HK-2 (cell line): ENCODE results near the gene KCNJ14.
"Not testable (repeated sequence)": the region's sequence is repeated elsewhere in the genome, so short reads cannot be mapped to it uniquely, and the experiment has no call there.

Experiments
- DNase-seq: peaks from one replicate; pipeline ENCODE4 v3.0.0-alpha.2; 2018; ENCODE audit not compliant: unreplicated experiment

KCNJ14 gene

DNA sequence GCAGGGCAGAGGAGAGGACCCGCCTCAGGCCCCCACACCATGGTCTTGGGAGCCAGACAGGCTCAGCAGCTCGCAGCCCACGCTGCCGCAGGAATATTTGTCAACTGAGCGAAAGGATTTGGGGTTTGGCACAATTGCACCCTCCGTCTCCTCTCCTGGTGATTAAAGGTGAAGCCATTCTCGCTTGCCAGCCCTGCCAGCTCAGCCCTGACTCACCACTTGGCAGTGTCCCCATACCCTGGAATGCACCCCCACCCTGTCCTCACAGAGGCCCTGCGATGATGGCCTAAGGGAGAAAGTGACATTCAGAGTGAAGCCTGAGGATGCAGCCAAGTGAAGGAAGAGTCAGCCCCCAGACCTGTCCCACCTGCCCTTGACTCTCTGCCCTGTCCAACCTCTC is 32.6 kb downstream of the KCNJ14 start:
- DNase-seq, result peak; percentile 82

DNA sequence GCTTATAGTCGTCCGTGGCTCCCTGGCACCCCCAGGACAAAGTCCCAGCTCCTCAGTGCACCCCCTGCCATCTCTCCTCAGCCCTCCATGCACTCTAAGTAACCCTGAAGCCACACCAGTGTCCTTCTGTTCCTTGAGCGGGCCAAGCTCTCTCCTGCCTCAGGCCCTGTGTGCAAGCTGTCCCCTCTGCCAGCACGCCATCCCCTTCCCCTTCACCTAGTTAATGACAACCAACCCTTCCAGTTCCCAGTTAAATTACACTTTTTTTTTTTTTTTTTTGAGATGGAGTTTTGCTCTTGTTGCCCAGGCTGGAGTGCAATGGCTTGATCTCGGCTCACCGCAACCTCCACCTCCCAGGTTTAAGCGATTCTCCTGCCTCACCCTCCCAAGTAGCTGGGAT is 33.1 kb downstream of the KCNJ14 start:
- DNase-seq, result not testable (repeated sequence)

DNA sequence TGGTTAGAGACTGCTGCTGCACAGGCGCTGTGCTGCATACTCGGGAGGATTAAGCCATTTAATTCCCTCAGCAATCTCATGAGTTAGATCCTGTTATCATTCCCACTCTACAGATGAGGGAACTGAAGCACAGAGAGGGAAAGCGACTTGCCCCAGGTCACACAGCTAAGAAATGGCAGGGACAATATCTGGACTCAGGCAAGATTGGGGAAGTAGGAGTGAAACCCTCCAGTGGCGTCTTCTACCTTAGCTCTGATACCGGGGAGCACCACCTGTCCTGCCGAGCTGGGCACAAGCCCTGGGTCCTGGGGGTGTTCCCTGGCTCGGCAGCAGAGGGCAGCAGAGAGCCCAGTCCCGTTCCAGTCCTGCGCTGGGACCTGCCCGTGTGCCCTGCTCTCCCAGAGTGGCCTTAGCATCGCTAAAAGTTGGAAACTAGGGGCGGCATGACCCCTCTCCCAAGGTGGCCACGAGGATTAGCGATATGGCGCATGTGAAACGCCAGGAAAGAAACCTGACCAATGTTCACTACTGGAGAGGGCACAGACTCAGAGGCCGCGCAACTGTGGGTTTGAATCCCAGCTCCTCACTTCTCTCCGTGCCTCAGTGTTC is 34.3 kb downstream of the KCNJ14 start:
- peak; percentile 84 for DNase-seq

DNA sequence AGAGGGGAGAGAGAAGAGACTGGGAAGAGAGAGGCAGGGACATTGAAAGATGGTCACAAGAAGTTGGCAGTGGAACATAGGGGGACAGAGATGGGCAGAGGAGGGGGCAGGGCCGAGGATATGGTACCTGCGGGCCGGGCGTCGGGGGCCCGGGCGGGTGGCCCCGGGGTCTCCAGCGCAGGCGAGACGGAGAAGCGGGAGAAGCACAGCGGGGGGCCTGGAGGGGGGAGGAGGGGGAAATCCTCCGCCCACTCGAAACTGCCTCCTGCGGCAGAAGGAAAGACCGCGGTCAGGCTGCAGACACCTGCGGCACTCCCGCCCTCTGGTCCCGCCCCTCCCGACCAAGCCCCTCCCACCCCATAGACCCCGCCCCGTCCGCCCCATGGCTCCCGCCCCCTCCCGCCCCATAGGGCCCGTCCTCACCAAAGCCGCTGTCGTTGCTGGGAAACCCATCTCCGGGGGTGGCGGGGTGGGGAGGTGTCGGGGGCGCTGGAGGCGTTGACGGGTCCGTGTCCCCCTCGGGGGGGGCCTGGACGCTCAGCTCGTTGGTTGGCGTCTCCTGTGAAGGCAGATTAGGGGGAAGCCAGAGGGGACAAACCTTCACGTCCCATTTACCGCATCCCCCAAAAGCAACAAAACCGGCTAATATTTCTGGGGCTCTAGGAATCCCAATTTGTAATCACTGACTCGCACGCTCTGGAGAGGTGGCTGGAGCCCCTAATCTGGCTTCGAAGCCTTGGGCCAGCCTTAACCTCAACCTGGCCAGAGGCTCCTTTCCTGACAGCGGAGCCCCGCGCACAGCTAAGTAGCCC is 35.8 kb downstream of the KCNJ14 start:
- no peak for DNase-seq

DNA sequence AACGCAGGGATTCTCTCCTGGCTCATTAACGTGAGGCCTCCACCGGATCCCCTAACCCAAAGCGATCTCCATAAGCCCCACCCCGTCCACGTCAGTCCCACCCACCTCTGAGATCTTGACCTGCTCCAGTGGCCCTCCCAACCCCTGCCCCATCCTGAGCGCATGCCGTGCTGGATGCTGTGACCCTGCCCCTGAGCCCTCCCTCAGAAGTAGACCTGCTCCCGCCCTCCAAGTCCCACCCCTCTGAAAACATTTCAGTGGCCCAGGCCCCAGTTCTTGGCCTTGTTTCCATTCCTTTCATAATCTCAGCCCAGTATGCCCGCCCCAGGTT is 36.4 kb downstream of the KCNJ14 start:
- DNase-seq, result no peak

DNA sequence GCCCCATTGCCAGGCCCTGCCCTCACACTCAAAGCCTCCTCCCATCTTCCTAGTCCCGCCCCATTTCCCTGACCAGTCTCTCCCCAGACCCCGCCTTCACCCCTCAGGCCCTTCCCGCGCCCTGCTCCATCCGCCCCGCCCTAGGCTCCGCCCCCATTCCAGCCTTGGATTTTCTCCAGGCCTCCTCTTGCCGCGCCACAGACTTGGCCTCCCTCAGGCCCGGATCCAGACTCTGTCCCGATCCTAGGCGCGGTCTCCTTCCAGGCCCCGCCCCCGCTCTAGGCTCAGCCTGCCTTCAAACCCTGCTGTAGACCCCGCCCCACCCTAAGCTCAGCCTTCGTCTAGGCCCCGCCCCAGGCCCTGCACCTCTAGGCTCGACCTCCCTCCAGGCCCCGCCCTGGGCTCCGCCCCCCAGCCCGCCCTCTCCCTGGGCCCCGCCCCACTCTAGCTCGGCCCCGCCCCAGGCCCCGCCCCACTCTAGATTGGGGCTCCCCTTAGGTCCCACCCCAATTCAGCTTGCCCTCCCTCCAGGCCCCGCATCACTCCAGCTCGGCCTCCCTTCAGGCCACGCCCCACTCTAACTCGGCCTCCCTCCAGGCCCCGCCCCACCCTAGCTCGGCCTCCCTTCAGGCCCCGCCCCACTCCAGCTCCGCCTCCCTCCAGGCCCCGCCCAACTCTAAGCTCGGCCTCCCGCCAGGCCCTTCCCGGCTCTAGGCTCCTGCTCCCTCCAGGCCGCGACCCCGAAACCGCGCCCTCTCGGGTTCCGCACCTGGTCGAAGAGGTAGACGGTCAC is 37.7 kb downstream of the KCNJ14 start:
- DNase-seq, result peak; percentile 99

DNA sequence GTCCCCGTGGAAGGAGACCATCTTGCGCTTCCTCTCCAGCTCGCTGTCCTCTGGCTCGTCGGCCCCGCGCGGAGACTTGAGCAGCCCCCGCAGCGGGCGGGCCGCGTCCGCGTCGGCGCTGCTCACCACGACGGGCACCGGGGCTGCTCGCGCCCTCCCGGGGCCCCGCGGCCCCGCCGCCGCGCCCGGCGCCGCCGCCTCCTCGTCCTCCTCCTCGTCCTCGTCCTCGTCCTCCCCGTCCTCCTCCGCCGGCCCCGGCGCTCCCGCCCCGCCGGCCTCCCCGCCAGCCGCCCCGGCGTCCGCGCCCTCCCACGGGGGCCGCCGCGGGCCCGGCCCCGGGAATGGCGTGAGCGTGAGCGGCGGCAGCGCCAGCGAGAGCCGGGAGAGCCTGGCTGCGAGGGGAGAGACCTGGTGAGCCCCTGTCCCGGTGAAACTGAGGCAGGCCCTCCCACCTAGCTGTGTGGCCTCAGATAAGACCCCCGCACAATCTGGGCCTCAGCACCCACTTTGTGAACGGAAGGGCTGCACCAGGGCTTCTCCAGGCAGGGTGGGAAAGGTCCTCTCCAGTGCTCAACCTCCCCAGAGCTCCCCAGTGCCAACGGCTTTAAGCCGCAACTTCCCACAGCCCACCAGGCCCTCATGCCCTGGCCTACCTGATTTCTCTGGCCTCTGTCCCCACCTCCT is 38.5 kb downstream of the KCNJ14 start:
- no peak for DNase-seq

DNA sequence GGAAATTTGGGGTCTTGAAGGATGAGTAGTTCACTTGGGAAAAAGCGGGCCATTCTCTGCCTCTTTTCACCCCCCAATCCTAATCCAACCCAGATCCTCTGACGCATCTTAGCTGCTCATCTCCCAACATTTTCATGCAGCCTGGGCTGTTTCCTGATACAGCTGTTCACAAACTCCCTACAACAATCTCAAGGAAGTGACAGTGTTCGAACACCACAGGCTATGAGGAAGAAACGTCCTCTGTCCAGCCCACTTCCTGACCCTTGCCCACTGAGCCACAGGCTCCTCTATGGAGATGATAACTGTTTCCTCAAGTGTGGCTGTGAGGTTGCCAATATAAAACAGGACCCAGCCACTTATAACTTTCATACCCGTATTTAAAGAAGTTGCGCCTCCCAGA is 40.0 kb downstream of the KCNJ14 start:
- DNase-seq, result no peak

DNA sequence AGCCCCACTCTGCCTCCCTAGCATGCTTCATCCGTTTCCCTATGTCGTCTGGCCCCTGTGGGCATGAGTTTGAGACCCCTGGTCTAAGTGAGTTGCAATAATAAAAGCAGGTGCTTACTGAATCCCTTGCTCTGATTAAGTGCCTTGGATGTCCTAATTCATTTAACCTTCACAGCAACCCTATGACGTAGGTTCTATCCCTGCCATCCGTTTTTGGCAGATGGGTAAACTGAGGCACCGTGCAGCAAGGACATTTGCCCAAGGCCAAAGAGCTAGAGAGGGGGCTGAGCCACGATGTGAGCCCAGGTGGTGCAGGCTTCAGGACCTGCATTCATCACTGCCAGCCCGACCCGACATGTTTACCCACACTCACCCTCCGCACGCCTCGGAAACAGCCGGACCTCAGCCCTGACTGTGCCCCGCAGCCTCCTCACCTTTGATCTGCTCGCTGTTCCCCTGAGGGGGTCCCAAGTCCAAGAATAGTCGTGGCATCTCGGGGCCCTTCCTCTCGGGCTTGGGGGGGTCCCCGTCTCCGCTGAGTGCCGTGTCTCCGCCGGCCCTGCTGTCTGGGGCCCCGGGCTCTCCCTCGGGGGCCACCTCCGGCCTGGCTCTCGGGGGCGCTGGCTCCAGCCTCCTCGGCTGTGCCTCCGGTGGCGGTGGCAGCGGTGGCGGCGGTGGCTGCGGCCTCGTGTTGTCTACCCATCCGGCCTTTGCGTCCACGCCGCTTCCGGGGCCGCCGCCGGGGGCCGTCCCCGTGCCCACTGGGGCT is 41.8 kb downstream of the KCNJ14 start:
- no peak for DNase-seq

DNA sequence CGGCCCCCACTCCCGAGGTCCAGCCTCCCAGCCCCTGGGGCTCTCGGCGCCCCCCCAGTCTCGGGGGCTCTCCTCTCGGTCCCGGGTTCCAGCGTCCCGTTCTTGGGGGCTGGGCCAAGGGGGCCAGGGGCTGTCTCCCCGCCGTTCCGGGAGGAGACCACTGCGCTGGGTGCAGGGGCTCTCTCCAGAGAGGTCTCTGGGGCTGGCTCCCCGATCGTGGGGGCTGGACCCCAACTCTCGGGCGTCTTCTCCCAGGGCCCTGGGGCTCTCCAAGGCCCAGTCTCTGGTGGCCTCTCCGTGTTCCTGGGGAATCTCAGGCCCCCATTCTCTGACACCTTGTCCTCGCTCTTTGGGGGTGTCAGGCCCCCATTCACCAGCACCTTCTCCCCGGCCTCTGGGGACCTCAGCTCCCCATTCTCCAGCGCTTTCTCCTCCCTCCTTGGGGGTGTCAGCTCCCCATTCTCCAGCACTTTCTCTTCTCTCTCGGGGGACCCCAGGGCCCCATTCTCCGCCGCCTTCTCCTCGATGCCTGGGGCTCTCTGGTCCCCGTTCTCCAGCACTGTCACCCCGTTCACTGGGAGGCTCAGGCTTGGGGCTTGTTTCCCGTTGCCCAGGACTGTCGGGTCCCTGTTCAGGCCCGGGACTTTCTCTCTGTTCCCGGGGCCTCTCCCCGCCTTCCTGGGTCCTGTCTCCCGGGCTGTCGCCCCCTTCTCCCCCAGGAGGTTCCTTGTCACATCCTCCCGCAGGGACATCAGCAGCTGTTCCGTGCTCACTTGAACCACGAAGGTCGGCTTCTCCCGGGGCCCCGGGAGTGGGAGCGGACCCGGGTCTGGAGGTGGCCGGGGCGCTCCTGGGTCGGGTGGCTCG is 42.6 kb downstream of the KCNJ14 start:
- DNase-seq, result no peak

DNA sequence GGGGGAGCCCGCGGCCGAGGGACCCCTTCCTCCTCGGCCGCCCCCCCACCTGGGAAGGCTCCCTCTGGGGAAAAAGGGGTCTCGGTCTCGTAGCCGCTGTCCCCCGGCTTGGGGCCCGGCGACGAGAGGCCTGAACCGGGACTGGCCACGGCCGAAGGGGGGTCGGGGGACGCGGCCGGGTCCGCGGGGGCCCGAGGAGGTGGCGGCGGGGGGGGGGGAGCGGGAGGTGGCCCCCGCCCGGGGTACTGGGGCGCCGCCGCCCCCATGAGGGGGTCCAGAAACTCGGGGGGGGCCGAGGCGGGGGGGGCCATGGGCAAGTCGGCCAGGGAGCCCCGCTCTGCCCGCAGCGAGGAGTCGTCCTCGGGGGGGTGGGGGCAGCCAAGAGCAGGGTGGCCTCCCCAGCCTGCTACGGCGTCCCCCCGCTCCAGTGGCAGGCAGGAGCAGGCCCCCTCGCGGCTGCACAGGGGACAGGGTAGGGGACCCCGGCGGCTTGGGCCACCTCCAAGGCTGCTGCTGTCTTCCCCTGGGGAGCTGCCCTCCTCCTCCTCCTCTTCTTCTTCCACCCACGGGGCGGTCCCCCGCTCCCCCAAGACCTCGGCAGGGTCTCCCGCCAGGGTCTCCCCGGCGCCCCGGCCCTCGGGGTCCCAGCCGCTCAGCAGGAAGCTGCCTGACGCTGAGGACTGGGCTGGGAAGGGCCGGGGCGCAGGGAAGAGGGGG is 43.4 kb downstream of the KCNJ14 start:
- no peak for DNase-seq

DNA sequence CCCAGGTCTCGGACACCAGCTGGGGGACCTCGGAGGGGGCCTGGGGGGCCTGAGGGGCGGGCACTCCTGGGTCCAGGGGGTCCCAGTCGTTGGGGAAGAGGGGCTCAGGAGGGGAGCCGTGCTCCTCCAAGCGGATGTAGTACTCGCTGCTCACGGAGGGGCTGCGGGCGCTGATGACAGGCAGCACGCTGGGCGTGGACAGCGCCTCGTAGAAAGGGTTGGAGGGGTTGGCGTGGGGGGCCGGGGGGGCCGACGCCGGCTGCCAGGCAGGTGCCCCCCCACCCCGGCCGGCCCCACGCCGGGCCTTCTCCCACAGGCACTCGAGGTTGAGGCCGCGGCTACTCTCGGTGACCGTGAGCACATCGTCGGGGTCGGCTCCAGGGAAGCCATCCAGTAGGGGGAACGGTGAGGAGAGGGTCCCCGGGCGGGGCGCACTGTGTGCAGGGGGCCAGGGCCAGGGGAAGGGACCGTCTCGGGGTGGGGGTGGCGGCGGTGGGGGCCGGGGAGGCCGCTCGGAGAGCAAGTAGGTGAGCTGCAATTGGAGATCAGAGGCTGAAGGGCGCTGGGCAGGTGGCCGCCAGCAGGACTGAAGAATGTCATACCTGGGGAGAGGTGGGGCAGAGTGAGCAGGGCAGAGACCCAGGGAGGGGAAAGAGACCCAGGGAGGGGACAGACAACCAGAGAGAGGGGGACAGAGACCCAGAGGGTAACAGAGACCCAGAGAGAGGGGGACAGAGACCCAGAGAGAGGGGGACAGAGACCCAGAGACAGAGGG is 44.1 kb downstream of the KCNJ14 start:
- DNase-seq, result no peak

DNA sequence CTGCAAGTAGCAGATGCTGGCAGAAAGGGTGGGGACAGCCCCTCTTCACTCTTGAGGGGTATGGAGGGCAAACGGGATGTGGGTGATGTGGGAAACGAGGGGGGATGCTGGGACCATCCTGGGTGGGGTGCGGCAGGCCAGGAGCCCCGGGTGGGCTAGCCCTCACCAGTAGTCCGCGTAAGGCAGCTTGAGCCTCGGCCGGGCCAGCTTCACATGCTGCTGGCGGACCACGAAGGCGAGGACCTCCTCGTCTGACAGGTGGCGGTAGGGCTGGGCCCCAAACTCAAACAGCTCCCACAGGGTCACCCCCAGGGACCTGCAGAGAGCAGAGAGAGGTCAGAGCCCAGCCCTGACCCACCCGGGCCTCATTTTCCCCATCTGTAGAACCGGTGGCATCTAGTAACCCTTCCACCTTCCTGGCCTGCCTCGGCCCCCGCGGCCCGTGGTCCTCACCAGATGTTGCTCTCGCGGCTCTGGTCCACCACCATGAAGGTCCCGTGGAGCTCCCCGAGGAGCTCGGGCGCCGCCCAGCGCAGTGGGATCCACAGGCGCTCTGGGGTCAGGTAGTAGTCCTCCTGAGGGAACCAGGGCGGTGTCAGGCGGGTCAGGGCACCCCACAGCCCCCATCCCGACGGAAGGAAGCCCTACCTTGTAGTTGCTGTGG is 45.6 kb downstream of the KCNJ14 start:
- DNase-seq, result no peak

DNA sequence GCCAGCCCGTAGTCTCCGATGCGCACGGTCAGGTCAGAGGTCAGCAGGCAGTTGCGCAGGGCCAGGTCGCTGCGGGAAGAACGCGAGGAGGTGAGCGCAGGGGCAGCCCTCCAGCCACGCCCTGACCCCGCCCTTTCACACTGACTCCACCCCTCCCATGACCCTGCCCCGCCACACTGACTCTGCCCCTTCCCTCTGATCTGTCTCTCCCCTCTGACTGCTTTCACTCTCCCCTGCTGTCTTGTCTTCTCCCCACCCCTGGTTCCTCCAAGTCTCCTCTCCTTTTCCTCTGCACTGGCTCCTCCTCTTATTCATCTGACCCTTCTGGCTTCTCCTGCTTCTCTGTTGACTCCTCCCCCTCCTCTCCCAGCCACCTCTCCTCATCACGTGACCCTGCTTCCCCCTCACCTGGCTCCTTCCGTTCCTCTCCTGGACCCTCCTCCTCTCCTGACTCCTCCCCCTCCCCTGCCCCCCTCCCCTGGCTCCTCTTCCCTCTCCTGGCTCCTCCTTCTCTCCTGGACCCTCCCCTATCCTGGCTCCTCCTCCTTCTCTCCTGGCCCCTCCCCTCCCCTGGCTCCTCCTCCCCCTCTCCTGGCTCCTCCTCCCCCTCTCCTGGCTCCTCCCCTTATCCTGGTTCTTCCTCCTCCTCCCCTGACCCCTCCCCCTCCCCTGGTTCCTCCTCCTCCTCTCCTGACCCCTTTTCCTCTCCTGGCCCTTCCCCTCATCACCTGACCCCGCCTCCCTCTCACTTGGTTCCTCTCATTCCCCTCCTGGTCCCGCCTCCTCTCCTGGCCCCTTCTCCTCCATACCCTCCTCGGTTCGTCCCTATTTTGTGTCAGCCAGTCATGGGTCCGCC is 46.3 kb downstream of the KCNJ14 start:
- DNase-seq, result no peak

DNA sequence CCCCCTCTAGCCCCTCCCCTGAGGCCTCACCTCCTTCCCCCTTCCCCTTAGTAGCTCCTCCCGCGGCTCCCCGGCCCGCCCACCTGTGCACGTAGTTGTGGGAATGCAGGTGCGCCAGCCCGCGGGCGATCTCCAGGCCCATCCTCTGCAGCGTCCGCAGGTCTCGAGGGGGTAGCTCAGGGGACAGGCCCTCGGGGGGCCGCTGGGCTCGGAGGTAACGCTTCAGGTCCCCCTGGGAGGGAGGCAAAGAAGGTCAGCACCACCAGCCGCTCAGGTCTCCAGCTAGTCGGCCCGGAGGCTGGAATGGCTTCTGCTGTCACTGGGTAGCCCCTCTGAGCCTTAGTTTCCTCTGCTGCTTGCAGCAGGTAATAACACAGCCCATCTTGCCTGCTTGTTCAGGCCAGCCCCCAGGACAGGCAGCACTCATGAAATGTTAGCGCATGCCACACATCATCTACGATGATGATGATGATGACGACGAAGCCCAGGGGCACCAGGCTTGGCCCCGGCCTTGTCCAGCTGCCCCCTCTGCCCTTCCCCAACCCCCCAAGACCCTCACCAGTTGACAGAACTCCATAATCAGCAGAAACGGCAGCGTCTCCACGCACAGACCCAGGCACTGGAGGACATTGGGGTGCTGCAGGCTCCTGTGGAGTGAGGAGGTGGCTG is 47.1 kb downstream of the KCNJ14 start:
- no peak for DNase-seq

DNA sequence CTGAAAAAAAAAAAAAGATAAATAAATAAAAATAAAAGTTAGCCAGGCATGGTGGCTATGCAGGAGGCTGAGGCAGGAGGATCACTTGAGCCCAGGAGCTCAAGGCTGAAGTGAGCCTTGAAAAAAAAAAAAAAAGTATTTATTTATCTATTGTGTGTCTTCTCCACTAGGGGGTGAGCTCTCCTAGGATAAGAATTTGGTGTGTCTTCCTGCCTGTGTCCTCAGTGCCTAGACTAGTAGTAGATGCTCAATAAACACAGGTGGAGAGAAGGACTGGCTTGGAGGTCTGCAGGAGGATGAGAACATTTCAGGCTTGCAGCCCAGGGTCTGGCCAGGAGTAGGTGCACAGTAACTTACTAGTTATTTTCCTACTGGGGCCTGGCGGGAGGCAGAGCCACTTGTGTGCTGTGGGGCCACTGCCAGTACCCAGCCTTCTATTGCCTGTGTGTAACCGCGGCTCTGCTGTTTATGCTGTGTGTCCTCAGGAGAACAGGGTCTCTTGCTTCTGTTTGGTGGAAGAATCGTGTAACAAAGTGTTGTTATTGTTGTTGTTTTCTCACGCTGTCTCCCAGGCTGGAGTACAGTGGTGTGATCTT is 50.9 kb downstream of the KCNJ14 start:
- no peak for DNase-seq
